K562 (cell line): ENCODE measurements around the gene IRF2BP2. TPM values are rescaled to one million over a fixed set of nuclear protein-coding genes. Genes with fewer than 3 reads are reported as not detected.

Experiments
- ATAC-seq: fragments of 200-7000 bp; cut with Tn5 transposase; 3 replicates; pipeline ENCODE4 v1.9.1; 2020; ENCODE audit warnings: moderate library complexity
- BruUV-seq: library from RNA; stranded (reverse); fragments of 400-500 nt; replicated peaks from 2 replicates; lab custom pipeline; 2021; lab: Mats Ljungman, UMichigan
- CTCF ChIA-PET: fragments of 300-600 bp; formaldehyde crosslinking; extraction: SDS; loops from one replicate; lab custom pipeline; 2021; ENCODE audit warnings: low intra/inter-chr PET ratio; lab: Yijun Ruan, JAX
- POLR2A ChIA-PET: fragments of 300-600, 350-650 bp; sonication (Branson Sonifier 250); formaldehyde crosslinking; extraction: SDS; loops from one replicate; lab custom pipeline; 2021; ENCODE audit warnings: antibody characterized with exemption, inconsistent platforms; lab: Yijun Ruan, JAX
- DNase-seq, 4 experiments: peaks; one replicate each; pipeline versions ENCODE4 v3.0.0 to v3.0.0-alpha.2; 2011 to 2018; ENCODE audit warnings: low spot score in 3 of 4, mixed read lengths in 3 of 4; ENCODE audit errors: extremely low read depth in 1 of 4
- FAIRE-seq: peaks from 2 replicates; lab custom pipeline; 2011; peaks lifted over from hg19 to GRCh38; lab: Jason Lieb, UNC
- H2AFZ ChIP-seq: 2 replicates; pipeline ENCODE4 v1.6.0; 2011; ENCODE audit warnings: low read depth, low read length, control low read depth, inconsistent platforms
- H3K27ac ChIP-seq: fragments of 200-600 bp; 3 replicates; pipeline ENCODE4 v1.8.0; 2011; ENCODE audit warnings: low read depth, mild to moderate bottlenecking, control low read depth, inconsistent platforms, low read length, moderate library complexity, mixed read lengths; ENCODE audit errors: extremely low read depth
- H3K27me3 ChIP-seq, 2 experiments: fragments of 300-600 bp in 1 of 2; 2 replicates in 1 of 2; 3 replicates in 1 of 2; pipeline versions ENCODE4 v1.6.0 to v1.8.0; 2011; ENCODE audit warnings: inconsistent platforms in 2 of 2, low read length in 2 of 2, mild to moderate bottlenecking in 1 of 2, mixed read lengths in 1 of 2, moderate library complexity in 1 of 2; ENCODE audit not compliant: control insufficient read depth in 2 of 2, insufficient read depth in 2 of 2
- H3K36me3 ChIP-seq: fragments of 300-600 bp; 3 replicates; pipeline ENCODE4 v1.8.0; 2011; ENCODE audit warnings: mild to moderate bottlenecking, low read length, inconsistent platforms; ENCODE audit not compliant: control insufficient read depth, insufficient read depth
- H3K4me1 ChIP-seq, 2 experiments: fragments of 200-600 bp in 1 of 2; replicated peaks in 1 of 2; 2 replicates in 1 of 2; 3 replicates in 1 of 2; pipeline versions ENCODE4 v1.5.1 to v1.8.0; 2011; ENCODE audit warnings: inconsistent platforms in 2 of 2, low read length in 2 of 2, mild to moderate bottlenecking in 1 of 2, mixed read lengths in 1 of 2, moderate library complexity in 1 of 2; ENCODE audit not compliant: control insufficient read depth in 2 of 2, insufficient read depth in 2 of 2
- H3K4me2 ChIP-seq: 2 replicates; pipeline ENCODE4 v1.6.1; 2011; ENCODE audit warnings: low read length, control low read depth, inconsistent platforms, mixed read lengths; ENCODE audit not compliant: insufficient read depth
- H3K4me3 ChIP-seq: fragments of 200-600 bp; sonication (generic), shearing (Covaris generic); 2 replicates; pipeline ENCODE4 v1.5.1; 2016; ENCODE audit warnings: control low read depth, inconsistent platforms
- H3K79me2 ChIP-seq: fragments of 200-600 bp; 3 replicates; pipeline ENCODE4 v1.8.0; 2011; ENCODE audit warnings: low read length, inconsistent platforms; ENCODE audit not compliant: control insufficient read depth, insufficient read depth
- H3K9ac ChIP-seq, 2 experiments: 2 replicates each; pipeline versions ENCODE4 v1.6.0 to v1.6.1; 2011; ENCODE audit warnings: low read depth in 2 of 2, low read length in 2 of 2, control low read depth in 1 of 2, inconsistent platforms in 1 of 2, mild to moderate bottlenecking in 1 of 2, mixed read lengths in 1 of 2; ENCODE audit not compliant: insufficient read depth in 1 of 2
- H3K9me1 ChIP-seq: one replicate; pipeline ENCODE4 v1.6.0; 2011; ENCODE audit warnings: inconsistent platforms, mild to moderate bottlenecking, low read length, moderate library complexity; ENCODE audit not compliant: control insufficient read depth, insufficient read depth
- H3K9me3 ChIP-seq: replicated peaks from 2 replicates; pipeline ENCODE4 v1.5.1; 2011; ENCODE audit warnings: low read depth, low read length, inconsistent platforms; ENCODE audit not compliant: control insufficient read depth, insufficient read depth
- H4K20me1 ChIP-seq: replicated peaks from 2 replicates; pipeline ENCODE4 v1.6.1; 2011; ENCODE audit warnings: low read length, inconsistent platforms, mixed read lengths; ENCODE audit not compliant: control insufficient read depth, insufficient read depth
- ARID2 ChIP-seq: fragments of 450-650 bp; IDR thresholded peaks from 2 replicates; pipeline ENCODE4 v1.6.1; 2017; ENCODE audit warnings: antibody characterized with exemption, mild to moderate bottlenecking
- HNRNPL ChIP-seq: fragments of 200-400 bp; formaldehyde crosslinking; IDR thresholded peaks from 2 replicates; pipeline ENCODE4 v1.6.1; 2017; ENCODE audit warnings: low read depth, mild to moderate bottlenecking, low read length
- IRF2 ChIP-seq: sonication (generic); formaldehyde crosslinking; IDR thresholded peaks from 2 replicates; pipeline ENCODE4 v1.8.1; 2022; ENCODE audit warnings: mild to moderate bottlenecking, missing genetic modification reagents
- LCOR ChIP-seq: sonication (generic); formaldehyde crosslinking; IDR thresholded peaks from 2 replicates; pipeline ENCODE4 v1.8.0; 2022; ENCODE audit warnings: mild to moderate bottlenecking, missing genetic modification reagents
- MCM7 ChIP-seq, 2 experiments: fragments of 450-650 bp; IDR thresholded peaks; 2 replicates each; pipeline ENCODE4 v1.6.1; 2016 to 2018
- MEIS2 ChIP-seq: fragments of 450-650 bp; IDR thresholded peaks from 2 replicates; pipeline ENCODE4 v1.6.1; 2014; ENCODE audit warnings: mild to moderate bottlenecking; ENCODE audit not compliant: partially characterized antibody
- POLR2H ChIP-seq: IDR thresholded peaks from 2 replicates; pipeline ENCODE4 v1.6.1; 2016; ENCODE audit warnings: missing genetic modification characterization, low read depth, mild to moderate bottlenecking, control low read depth, missing compliant biosample characterization, moderate library complexity
- TGIF2 ChIP-seq: sonication (generic); formaldehyde crosslinking; IDR thresholded peaks from 2 replicates; pipeline ENCODE4 v1.8.1; 2022; ENCODE audit warnings: mild to moderate bottlenecking, missing genetic modification reagents, moderate library complexity
- THRAP3 ChIP-seq: fragments of 450-650 bp; IDR thresholded peaks from 2 replicates; pipeline ENCODE4 v1.6.1; 2016; ENCODE audit warnings: mild to moderate bottlenecking, inconsistent platforms, borderline replicate concordance
- ZKSCAN8 ChIP-seq: fragments of 200-800 bp; sonication (Bioruptor generic); IDR thresholded peaks from 2 replicates; pipeline ENCODE4 v1.6.1; 2016; ENCODE audit warnings: missing genetic modification characterization, missing compliant biosample characterization
- WGBS: fragments of 100-300 bp; shearing (Covaris generic); methylation state at CpG from one replicate; pipeline ENCODE4 v1.1.6; 2016; ENCODE audit warnings: low coverage, mixed read lengths; ENCODE audit not compliant: insufficient coverage; ENCODE audit errors: missing lambda C conversion rate; 5-methylcytosine and 5-hydroxymethylcytosine counted together
- in situ Hi-C: fragments of 300-500 bp; cut with MboI; formaldehyde crosslinking; loops from 4 replicates; pipeline ENCODE4 v1.15.0; 2018; ENCODE audit warnings: inconsistent platforms, mixed read lengths
- intact Hi-C: fragments of 100-400 bp; cut with micrococcal nuclease; formaldehyde crosslinking; loops from 2 replicates; pipeline ENCODE4 v1.14.2; 2022
- polyA plus RNA-seq, 8 experiments: library from polyadenylated mRNA; depleted of rRNA in 4 of 8; stranded (reverse) in 5 of 8; unstranded in 3 of 8; fragments of >200 nt; fragmentation: Nextera tagmentation in 2 of 8; fragmentation: Illumina TruSeq in 1 of 8; extraction: Ambion mirVana in 2 of 8; extraction: Trizol in 1 of 8; gene quantifications; 2 replicates each; pipeline versions ENCODE4 v1.2.1 to v1.2.3, GENCODE V29; 2011 to 2014; ENCODE audit warnings: inconsistent platforms in 1 of 8, missing spikeins in 1 of 8
- total RNA-seq, 7 experiments: library from RNA; depleted of rRNA in 6 of 7; stranded (reverse); fragments of >200 nt in 6 of 7; fragmentation: Illumina TruSeq in 2 of 7; extraction: Trizol in 2 of 7; gene quantifications; 2 replicates each; pipeline versions ENCODE4 v1.2.1 to v1.2.3, GENCODE V29; 2011 to 2021; ENCODE audit warnings: low replicate concordance in 1 of 7
- TF ChIP-seq, protein P1 (sequence below): fragments of 200-800 bp; sonication (Bioruptor generic); IDR thresholded peaks from 2 replicates; pipeline ENCODE4 v1.6.1; 2016; ENCODE audit warnings: missing genetic modification characterization, missing compliant biosample characterization
- TF ChIP-seq, protein P2 (sequence below): sonication (generic); IDR thresholded peaks from 2 replicates; pipeline ENCODE4 v1.6.1; 2016
- TF ChIP-seq, protein P3 (sequence below): sonication (generic); formaldehyde crosslinking; IDR thresholded peaks from 2 replicates; pipeline ENCODE4 v1.8.1; 2023; ENCODE audit warnings: mild to moderate bottlenecking, missing genetic modification reagents, moderate library complexity
- TF ChIP-seq, protein P4 (sequence below): IDR thresholded peaks from 2 replicates; pipeline ENCODE4 v1.6.1; 2014; ENCODE audit warnings: antibody characterized with exemption

The IRF2BP2 gene
- total and polyA plus RNA-seq, 9 of the 15 experiments (the other 6 are each of a cell fraction or from before 2014, with no cell fraction given) = 7.7 to 68.6 (median 22.1) TPM

DNA sequence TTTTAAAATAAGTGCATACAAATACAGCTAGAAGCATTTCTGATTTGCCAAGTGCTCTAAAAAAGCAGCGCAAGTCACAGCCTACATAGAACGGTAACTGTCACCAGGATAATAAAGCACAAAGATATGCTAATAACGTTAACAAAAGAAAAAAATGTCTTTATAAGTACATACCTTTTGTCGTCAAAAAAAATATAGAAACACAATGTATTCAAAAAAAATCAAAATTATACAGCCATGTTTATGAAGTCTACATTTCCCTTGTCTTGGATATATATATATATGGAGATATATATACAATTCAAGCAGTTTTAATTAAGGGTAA, 3.2 kb downstream of the IRF2BP2 start:
- Histone ChIP-seq H3K79me2 (peaks cover 72% of the 10 kb centered on the region), H3K36me3 (peaks cover 56% of the 10 kb centered on the region), H3K4me1 (peaks cover 36 to 43% of the 10 kb centered on the region in 2 experiments), H3K27me3 (no peaks in the 10 kb centered on the region), H2AFZ (no peak overlapping the region), H3K4me2 (peak overlapping the region; percentile 94), H3K9me3 (no peaks in the 10 kb centered on the region), H3K9ac (peak overlapping the region; percentile 89 to 93), H3K27ac (peak overlapping the region; percentile 90; the same call in 2 of the 3 replicates), H3K4me3 (peak overlapping the region; percentile 69), H3K9me1 (no peaks in the 10 kb centered on the region), H4K20me1 (peaks cover 29% of the 10 kb centered on the region; the same call in 1 of the 2 replicates)
- no peak for ATAC-seq
- BruUV-seq = no TSS peak
- 4% methylated on average over 4 of the region's 4 CpGs for WGBS
- POLR2A ChIA-PET = interaction anchor here (0.6 to 3.2 kb wide), 13 partner anchors 9 to 467 kb away, joined by 3 to 12 read pairs (median 4); no protein-coding TSS in a partner anchor
- DNase-seq = no peak
- intact Hi-C loops (loop anchor here (10.0 kb wide), 2 partner anchors 492 to 898 kb away; partner anchors contain the start of gene B3GALNT2), in situ Hi-C loops (no loop called here)
- CTCF ChIA-PET = interaction anchor here (0.7 kb wide), 1 partner anchor 108 kb away, joined by 3 read pairs; no protein-coding TSS in a partner anchor
- FAIRE-seq = no peak
- TF ChIP-seq, protein P1, sequence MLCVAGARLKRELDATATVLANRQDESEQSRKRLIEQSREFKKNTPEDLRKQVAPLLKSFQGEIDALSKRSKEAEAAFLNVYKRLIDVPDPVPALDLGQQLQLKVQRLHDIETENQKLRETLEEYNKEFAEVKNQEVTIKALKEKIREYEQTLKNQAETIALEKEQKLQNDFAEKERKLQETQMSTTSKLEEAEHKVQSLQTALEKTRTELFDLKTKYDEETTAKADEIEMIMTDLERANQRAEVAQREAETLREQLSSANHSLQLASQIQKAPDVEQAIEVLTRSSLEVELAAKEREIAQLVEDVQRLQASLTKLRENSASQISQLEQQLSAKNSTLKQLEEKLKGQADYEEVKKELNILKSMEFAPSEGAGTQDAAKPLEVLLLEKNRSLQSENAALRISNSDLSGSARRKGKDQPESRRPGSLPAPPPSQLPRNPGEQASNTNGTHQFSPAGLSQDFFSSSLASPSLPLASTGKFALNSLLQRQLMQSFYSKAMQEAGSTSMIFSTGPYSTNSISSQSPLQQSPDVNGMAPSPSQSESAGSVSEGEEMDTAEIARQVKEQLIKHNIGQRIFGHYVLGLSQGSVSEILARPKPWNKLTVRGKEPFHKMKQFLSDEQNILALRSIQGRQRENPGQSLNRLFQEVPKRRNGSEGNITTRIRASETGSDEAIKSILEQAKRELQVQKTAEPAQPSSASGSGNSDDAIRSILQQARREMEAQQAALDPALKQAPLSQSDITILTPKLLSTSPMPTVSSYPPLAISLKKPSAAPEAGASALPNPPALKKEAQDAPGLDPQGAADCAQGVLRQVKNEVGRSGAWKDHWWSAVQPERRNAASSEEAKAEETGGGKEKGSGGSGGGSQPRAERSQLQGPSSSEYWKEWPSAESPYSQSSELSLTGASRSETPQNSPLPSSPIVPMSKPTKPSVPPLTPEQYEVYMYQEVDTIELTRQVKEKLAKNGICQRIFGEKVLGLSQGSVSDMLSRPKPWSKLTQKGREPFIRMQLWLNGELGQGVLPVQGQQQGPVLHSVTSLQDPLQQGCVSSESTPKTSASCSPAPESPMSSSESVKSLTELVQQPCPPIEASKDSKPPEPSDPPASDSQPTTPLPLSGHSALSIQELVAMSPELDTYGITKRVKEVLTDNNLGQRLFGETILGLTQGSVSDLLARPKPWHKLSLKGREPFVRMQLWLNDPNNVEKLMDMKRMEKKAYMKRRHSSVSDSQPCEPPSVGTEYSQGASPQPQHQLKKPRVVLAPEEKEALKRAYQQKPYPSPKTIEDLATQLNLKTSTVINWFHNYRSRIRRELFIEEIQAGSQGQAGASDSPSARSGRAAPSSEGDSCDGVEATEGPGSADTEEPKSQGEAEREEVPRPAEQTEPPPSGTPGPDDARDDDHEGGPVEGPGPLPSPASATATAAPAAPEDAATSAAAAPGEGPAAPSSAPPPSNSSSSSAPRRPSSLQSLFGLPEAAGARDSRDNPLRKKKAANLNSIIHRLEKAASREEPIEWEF (CRISPR knock-in tag) = no peak
- 0 out of 2 replicates have a peak, but pooled peaks have one; percentile 2 for TF ChIP-seq ZKSCAN8 (CRISPR knock-in tag)
- no peak for TF ChIP-seq TGIF2
- TF ChIP-seq HNRNPL = no peak
- TF ChIP-seq THRAP3 = 0 out of 2 replicates have a peak, but pooled peaks have one; percentile 13
- TF ChIP-seq IRF2 = no peak
- TF ChIP-seq, protein P2, sequence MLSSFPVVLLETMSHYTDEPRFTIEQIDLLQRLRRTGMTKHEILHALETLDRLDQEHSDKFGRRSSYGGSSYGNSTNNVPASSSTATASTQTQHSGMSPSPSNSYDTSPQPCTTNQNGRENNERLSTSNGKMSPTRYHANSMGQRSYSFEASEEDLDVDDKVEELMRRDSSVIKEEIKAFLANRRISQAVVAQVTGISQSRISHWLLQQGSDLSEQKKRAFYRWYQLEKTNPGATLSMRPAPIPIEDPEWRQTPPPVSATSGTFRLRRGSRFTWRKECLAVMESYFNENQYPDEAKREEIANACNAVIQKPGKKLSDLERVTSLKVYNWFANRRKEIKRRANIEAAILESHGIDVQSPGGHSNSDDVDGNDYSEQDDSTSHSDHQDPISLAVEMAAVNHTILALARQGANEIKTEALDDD = no peak
- no peak for TF ChIP-seq LCOR
- TF ChIP-seq ARID2 = no peak
- TF ChIP-seq POLR2H (tag) = peak; percentile 70
- peak; percentile 45 for TF ChIP-seq MEIS2
- TF ChIP-seq, protein P3, sequence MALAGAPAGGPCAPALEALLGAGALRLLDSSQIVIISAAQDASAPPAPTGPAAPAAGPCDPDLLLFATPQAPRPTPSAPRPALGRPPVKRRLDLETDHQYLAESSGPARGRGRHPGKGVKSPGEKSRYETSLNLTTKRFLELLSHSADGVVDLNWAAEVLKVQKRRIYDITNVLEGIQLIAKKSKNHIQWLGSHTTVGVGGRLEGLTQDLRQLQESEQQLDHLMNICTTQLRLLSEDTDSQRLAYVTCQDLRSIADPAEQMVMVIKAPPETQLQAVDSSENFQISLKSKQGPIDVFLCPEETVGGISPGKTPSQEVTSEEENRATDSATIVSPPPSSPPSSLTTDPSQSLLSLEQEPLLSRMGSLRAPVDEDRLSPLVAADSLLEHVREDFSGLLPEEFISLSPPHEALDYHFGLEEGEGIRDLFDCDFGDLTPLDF = peak; percentile 4; the same call in 1 of the 2 replicates
- TF ChIP-seq, protein P4, sequence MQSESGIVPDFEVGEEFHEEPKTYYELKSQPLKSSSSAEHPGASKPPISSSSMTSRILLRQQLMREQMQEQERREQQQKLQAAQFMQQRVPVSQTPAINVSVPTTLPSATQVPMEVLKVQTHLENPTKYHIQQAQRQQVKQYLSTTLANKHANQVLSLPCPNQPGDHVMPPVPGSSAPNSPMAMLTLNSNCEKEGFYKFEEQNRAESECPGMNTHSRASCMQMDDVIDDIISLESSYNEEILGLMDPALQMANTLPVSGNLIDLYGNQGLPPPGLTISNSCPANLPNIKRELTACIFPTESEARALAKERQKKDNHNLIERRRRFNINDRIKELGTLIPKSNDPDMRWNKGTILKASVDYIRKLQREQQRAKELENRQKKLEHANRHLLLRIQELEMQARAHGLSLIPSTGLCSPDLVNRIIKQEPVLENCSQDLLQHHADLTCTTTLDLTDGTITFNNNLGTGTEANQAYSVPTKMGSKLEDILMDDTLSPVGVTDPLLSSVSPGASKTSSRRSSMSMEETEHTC = no peak
- TF ChIP-seq MCM7 (IDR thresholded peaks at IDR 0.05) = no peak
